ENCODE data around the gene TAF6. TPM values are rescaled to one million over a fixed set of nuclear protein-coding genes. Genes with fewer than 3 reads are reported as not detected.

The TAF6 gene
- total RNA-seq, 4 donors from 2014 or later, result 32.8 to 76.7 (median 49.7) TPM

GRCh38 chr7:100098913-100099312 is 20.2 kb downstream of the TAF6 start:
- Histone ChIP-seq H3K27me3 (no peaks in the 10 kb centered on the region), H3K9me3 (no peaks in the 10 kb centered on the region), H3K36me3 (peaks cover 0 to 66% (median 4%) of the 10 kb centered on the region in 3 donors), H3K4me3 (no peak overlapping the region), H3K27ac (peak overlapping the region in 1 of 4 donors; percentile 13), H3K4me1 (peaks cover 0 to 20% (median 5%) of the 10 kb centered on the region in 4 donors)
- no peak for TF ChIP-seq POLR2A (IDR thresholded peaks at IDR 0.05)
- no peak for TF ChIP-seq CTCF (IDR thresholded peaks at IDR 0.05)
- DNase-seq, result no peak

DNA sequence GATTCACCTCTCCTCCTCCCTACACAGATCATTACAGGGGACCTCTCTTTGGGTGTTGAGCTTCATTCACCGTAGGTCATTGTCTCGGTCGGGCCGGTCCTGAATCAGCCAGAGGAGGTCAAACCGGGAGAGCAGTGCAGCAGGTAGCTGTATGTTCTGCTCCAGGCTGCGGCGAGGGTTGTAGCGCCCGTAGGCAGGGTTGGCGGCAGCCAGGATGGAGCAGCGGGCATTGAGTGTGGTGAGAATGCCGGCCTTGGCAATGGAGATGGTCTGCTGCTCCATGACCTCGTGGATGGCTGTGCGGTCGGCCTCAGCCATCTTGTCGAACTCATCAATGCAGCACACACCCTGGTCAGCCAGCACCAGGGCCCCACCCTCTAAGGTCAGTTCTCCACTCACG is 23.5 kb downstream of the TAF6 start:
- peaks cover 0 to 89% (median 4%) of the 10 kb centered on the region in 3 donors for H3K36me3 ChIP-seq
- no peak overlapping the region for H3K4me3 ChIP-seq
- no peak overlapping the region for H3K27ac ChIP-seq
- no peak for TF ChIP-seq CTCF (IDR thresholded peaks at IDR 0.05)
- no peak for TF ChIP-seq POLR2A (IDR thresholded peaks at IDR 0.05)
- H3K9me3 ChIP-seq, result no peaks in the 10 kb centered on the region
- H3K4me1 ChIP-seq, result peaks cover 0 to 12% (median 3%) of the 10 kb centered on the region in 4 donors
- no peaks in the 10 kb centered on the region for H3K27me3 ChIP-seq
- no peak for DNase-seq

DNA sequence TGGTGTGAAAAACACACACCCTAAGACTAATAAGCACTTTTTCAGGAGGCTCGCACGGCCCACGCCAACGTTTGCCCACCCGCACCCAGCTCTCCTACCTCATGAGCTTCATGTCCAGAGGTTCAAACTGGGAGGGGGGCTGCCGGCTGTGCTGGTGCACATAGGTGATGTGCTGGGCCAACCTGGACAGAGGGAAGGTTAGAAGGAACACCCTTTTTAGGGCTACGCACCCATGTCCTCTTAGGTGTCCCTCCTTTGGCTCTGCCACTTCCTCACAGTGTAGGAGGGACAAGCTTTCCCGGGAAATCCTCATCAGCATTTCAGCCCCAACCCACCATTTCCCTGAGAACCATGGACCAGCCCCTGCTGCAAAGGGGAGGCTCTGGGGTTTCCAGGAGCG is 23.9 kb downstream of the TAF6 start:
- Histone ChIP-seq H3K4me1 (peaks cover 0 to 12% (median 3%) of the 10 kb centered on the region in 4 donors), H3K27ac (no peak overlapping the region), H3K4me3 (no peak overlapping the region), H3K36me3 (peaks cover 0 to 93% (median 4%) of the 10 kb centered on the region in 3 donors), H3K27me3 (no peaks in the 10 kb centered on the region), H3K9me3 (no peaks in the 10 kb centered on the region)
- DNase-seq, result no peak
- no peak for TF ChIP-seq POLR2A (IDR thresholded peaks at IDR 0.05)
- no peak for TF ChIP-seq CTCF (IDR thresholded peaks at IDR 0.05)

DNA sequence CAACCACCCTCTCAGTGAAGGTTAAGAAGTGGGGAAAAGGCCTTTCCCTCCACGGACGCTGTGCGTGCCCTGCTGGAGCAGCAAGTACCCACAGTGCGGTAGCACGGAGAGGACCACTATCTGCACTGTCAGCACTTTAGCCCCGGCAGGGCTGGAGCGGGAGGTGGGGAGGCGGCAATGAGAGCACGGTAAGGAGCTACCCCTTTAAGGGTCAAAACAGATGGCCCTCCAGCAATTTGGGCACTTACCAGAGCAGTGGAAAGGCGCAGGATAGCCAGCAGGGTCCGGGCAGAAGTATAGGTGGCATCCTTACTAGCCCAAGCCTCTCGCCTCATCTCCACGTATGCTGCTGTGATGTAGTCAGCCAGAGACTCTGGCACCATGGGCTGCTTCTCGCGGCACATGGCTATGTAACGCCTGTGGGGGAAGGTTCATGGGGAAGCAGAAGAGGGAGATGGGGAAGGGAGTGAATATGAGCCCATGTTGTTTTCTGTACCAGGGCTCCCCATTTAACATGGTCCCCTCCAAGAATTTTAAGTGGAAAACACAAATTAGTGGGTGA is 25.2 kb downstream of the TAF6 start:
- H3K4me1 ChIP-seq, result peaks cover 0 to 14% (median 0%) of the 10 kb centered on the region in 4 donors
- no peak overlapping the region for H3K27ac ChIP-seq
- H3K4me3 ChIP-seq, result no peak overlapping the region
- no peaks in the 10 kb centered on the region for H3K27me3 ChIP-seq
- DNase-seq, result no peak
- no peaks in the 10 kb centered on the region for H3K9me3 ChIP-seq
- peaks cover 0 to 88% (median 4%) of the 10 kb centered on the region in 3 donors for H3K36me3 ChIP-seq
- TF ChIP-seq POLR2A (IDR thresholded peaks at IDR 0.05) (no peak), CTCF (IDR thresholded peaks at IDR 0.05) (no peak)

DNA sequence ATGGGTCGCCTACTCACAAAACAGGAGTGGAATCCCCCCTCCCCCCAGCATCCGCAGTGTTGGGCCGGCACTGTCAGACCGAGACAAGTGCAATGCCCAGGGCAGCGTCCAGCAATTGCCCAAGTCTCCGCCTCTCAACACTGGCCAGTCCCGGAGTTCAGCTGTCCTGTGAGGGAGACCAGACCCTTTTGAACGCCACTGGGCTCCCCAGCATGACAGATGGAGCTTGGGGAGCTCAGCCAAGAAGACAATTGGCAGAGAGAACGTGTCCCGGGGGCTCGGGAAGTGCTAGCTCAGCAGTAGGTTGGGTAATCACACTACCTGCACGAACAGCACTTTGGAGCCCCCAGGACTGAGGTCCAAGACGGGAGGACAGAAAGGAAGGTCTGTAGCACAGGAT is 25.7 kb downstream of the TAF6 start:
- H3K9me3 ChIP-seq, result no peaks in the 10 kb centered on the region
- TF ChIP-seq CTCF (IDR thresholded peaks at IDR 0.05) (no peak), POLR2A (IDR thresholded peaks at IDR 0.05) (no peak)
- H3K27me3 ChIP-seq, result no peaks in the 10 kb centered on the region
- H3K27ac ChIP-seq, result no peak overlapping the region
- no peak for DNase-seq
- H3K4me3 ChIP-seq, result no peak overlapping the region
- peaks cover 0 to 14% (median 0%) of the 10 kb centered on the region in 4 donors for H3K4me1 ChIP-seq
- H3K36me3 ChIP-seq, result peaks cover 0 to 82% (median 4%) of the 10 kb centered on the region in 3 donors

All from Peyer's patch (tissue), 4 donors.